HFFc6 (cell line): ENCODE results near the gene ACOT11. TPM values are rescaled to one million over a fixed set of nuclear protein-coding genes. Genes with fewer than 3 reads are reported as not detected.

Experiments used
- DNase-seq: peaks from one replicate; pipeline ENCODE4 v3.0.0-alpha.2; 2018
- H3K27ac Mint-ChIP-seq: 2 replicates; pipeline ENCODE4 v1.8.0; 2020; ENCODE audit warnings: mild to moderate bottlenecking, mixed read lengths
- H3K27me3 Mint-ChIP-seq: 2 replicates; pipeline ENCODE4 v1.8.0; 2021; ENCODE audit warnings: mild to moderate bottlenecking, moderate library complexity, mixed read lengths; ENCODE audit not compliant: insufficient read depth
- H3K36me3 Mint-ChIP-seq: 2 replicates; pipeline ENCODE4 v1.8.0; 2021; ENCODE audit warnings: low read depth, mixed read lengths
- H3K4me1 Mint-ChIP-seq: 2 replicates; pipeline ENCODE4 v1.8.0; 2020; ENCODE audit warnings: low read depth, mixed read lengths
- H3K4me3 Mint-ChIP-seq: 2 replicates; pipeline ENCODE4 v1.8.0; 2020; ENCODE audit warnings: mild to moderate bottlenecking, moderate library complexity, mixed read lengths
- H3K9me3 Mint-ChIP-seq: 2 replicates; pipeline ENCODE4 v1.8.0; 2020; ENCODE audit warnings: mild to moderate bottlenecking, mixed read lengths
- total RNA-seq, 6 experiments: library from RNA; stranded (reverse); fragmentation: NEBNext Ultra II Directional; extraction: Animal tissue kit (Norgen Biotek cat#: 25700); gene quantifications; 2 replicates in 1 of 6; 3 replicates in 5 of 6; pipeline ENCODE4 v1.2.3, GENCODE V29; 2021
- TF ChIP-seq, protein P1 (sequence below): fragments of 200-600 bp; sonication (generic); IDR thresholded peaks from 2 replicates; pipeline ENCODE4 v1.5.0; 2021; ENCODE audit warnings: antibody characterized with exemption, mild to moderate bottlenecking

The ACOT11 gene
- total RNA-seq, 6 experiments from 2014 or later = 2.9 to 4.8 (median 3.8) TPM

DNA sequence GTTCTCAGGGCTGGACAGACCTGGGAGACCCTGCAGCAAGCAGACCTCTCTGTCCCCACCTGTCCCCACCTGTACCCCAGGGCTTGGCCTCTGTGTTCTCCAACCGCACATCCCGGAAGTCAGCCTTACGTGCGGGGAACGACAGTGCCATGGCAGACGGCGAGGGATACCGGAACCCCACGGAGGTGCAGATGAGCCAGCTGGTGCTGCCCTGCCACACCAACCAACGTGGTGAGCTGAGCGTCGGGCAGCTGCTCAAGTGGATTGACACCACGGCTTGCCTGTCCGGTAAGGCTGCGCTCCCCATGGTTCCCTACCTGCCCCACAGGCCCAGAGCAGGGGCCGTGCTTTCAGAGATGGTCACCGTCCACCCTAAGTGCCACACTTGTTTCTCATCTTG is 36.5 kb downstream of the ACOT11 start:
- no peaks in the 10 kb centered on the region; the same call in none of the 2 replicates for H3K27me3 Mint-ChIP-seq
- H3K4me1 Mint-ChIP-seq = peaks cover 12% of the 10 kb centered on the region
- H3K27ac Mint-ChIP-seq = no peak overlapping the region
- TF ChIP-seq, protein P1, sequence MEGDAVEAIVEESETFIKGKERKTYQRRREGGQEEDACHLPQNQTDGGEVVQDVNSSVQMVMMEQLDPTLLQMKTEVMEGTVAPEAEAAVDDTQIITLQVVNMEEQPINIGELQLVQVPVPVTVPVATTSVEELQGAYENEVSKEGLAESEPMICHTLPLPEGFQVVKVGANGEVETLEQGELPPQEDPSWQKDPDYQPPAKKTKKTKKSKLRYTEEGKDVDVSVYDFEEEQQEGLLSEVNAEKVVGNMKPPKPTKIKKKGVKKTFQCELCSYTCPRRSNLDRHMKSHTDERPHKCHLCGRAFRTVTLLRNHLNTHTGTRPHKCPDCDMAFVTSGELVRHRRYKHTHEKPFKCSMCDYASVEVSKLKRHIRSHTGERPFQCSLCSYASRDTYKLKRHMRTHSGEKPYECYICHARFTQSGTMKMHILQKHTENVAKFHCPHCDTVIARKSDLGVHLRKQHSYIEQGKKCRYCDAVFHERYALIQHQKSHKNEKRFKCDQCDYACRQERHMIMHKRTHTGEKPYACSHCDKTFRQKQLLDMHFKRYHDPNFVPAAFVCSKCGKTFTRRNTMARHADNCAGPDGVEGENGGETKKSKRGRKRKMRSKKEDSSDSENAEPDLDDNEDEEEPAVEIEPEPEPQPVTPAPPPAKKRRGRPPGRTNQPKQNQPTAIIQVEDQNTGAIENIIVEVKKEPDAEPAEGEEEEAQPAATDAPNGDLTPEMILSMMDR = no peak
- H3K36me3 Mint-ChIP-seq = no peaks in the 10 kb centered on the region
- no peak for DNase-seq
- H3K9me3 Mint-ChIP-seq = no peaks in the 10 kb centered on the region
- H3K4me3 Mint-ChIP-seq = no peak overlapping the region

DNA sequence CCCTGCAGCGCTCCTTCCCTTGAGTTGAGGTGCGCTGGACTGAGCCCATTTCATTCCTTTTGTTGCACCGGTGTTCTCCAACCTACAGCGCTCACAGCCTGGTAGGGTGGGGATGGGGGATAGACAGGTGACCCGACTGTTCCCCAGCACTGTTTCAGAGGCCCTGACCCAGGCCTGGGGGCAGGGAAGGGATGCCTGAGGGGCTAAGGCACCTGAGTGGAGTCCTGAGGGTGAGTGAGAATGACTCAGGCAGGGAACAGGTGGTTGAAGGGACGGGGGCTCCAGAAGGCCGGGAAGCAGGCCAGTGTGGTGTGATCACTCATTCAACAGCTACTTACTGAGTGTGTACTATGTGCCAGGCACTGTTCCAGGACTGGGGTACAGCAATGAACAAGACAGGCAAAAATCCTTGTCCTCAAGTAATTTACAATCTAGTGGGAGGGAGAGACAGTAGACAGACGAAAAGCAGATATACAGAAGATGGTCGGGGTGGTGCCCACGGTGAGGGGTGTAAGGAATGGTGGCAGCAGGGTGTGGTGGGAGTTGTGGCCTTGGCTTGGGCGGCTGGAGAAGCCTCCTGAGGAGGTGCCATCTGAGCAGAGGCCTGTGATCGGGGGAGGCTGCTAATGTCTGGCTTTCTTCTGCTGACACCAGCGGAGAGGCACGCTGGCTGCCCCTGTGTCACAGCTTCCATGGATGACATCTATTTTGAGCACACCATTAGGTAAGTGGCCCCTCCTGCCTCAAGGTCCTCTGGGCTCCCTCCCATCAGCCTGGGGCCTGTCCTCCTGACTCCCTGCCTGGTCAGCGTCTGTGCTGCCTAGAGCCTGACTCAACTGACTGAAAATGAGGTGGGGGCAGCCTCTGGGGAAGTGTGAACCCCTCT is 37.4 kb downstream of the ACOT11 start:
- Mint-ChIP-seq H3K27ac (no peak overlapping the region), H3K27me3 (no peaks in the 10 kb centered on the region; the same call in none of the 2 replicates), H3K4me1 (peaks cover 12% of the 10 kb centered on the region), H3K36me3 (no peaks in the 10 kb centered on the region), H3K9me3 (no peaks in the 10 kb centered on the region), H3K4me3 (no peak overlapping the region)
- no peak for DNase-seq
- TF ChIP-seq, protein P1 = no peak

DNA sequence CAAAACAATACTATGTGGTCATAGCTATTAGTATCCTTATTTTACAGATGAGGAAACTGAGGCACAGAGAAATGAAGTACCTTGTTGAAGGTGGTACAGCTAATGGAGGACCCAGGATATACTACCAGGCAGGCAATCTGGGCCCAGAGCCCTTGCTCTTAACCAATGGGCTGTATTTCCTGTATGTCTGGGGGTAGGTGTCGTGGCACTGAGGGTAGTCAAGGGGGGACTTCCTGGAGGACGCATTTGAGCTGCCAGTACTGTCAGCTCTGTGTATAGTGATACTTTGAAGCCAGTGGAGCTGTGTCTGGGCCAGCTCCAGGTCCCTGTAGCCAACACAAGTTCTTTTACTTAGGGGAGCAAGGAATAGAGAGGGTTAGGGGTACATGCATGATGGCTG is 40.3 kb downstream of the ACOT11 start:
- DNase-seq = no peak
- H3K4me1 Mint-ChIP-seq = peaks cover 6% of the 10 kb centered on the region; the same call in 1 of the 2 replicates
- TF ChIP-seq, protein P1 = no peak
- no peaks in the 10 kb centered on the region for H3K36me3 Mint-ChIP-seq
- H3K9me3 Mint-ChIP-seq = no peaks in the 10 kb centered on the region
- H3K27me3 Mint-ChIP-seq = no peaks in the 10 kb centered on the region; the same call in none of the 2 replicates
- no peak overlapping the region for H3K4me3 Mint-ChIP-seq
- H3K27ac Mint-ChIP-seq = no peak overlapping the region

DNA sequence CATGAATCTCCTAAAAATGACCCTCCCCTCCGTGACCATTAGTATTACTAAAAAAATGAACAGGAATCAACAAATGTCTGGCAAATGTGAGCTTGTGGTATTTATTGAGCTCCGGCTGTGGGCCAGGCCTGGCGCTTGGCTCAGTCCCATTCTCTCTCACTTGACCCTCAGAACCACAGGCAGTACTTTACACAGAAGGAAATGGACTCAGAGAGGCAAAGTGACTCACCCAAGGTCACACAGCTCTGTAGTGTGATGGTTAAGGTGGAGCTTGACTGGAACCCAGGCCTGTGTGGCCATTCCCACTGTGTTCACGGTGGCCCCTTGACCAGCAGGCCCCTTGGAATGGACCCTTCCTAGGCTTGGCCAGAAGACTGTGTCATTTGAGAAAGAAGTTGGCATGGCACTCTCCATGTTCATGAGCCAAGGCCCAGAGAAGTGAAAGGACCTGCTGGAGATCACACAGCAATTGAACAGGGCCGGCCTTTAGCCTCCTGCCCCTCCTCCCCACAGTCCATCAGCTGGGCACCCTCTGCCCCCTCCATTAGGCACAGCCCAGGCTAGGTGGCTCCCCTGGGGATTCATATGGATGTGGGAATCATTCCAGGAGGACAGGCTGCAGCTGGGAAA is 43.2 kb downstream of the ACOT11 start:
- no peaks in the 10 kb centered on the region; the same call in none of the 2 replicates for H3K27me3 Mint-ChIP-seq
- H3K9me3 Mint-ChIP-seq = no peaks in the 10 kb centered on the region
- no peaks in the 10 kb centered on the region for H3K36me3 Mint-ChIP-seq
- H3K4me3 Mint-ChIP-seq = no peak overlapping the region
- TF ChIP-seq, protein P1 = no peak
- H3K27ac Mint-ChIP-seq = no peak overlapping the region
- H3K4me1 Mint-ChIP-seq = peaks cover 6% of the 10 kb centered on the region; the same call in 1 of the 2 replicates
- DNase-seq = no peak

DNA sequence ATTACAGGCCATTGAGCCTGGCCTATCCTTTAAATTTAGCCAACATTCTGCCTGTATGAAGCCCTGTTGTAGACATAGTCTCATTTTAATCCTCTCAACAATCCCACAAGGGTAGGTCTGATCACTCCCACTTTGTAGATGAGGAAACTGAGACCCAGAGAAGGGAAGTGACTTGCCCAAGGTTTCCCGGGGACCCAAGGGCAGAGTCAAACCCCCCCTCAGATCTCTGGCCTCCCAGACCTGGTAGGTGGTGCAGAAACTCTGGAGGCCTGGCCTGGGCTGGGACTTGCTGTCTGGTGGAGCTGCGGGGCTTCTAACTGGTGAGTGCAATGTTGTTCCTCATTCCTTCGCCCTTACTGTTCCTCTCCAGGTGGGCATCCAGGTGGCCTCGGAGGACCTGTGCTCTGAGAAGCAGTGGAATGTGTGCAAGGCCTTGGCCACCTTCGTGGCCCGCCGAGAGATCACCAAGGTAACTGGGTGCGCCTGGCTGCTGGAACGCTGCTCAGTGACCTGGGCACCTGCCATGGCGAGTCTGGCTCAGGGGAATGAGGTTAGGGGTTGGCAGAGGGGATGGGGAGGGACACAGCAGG is 45.6 kb downstream of the ACOT11 start:
- H3K27ac Mint-ChIP-seq = no peak overlapping the region
- no peak overlapping the region for H3K4me3 Mint-ChIP-seq
- peaks cover 6% of the 10 kb centered on the region; the same call in 1 of the 2 replicates for H3K4me1 Mint-ChIP-seq
- no peaks in the 10 kb centered on the region for H3K9me3 Mint-ChIP-seq
- H3K27me3 Mint-ChIP-seq = peaks cover 2% of the 10 kb centered on the region
- no peaks in the 10 kb centered on the region for H3K36me3 Mint-ChIP-seq
- no peak for DNase-seq
- TF ChIP-seq, protein P1 = no peak
